A549 treated with AZD9567 at 1 μM for 4 hours (cell line): Measurements from ENCODE around the gene PBLD. TPM values are rescaled to one million over a fixed set of nuclear protein-coding genes. Genes with fewer than 3 reads are reported as not detected.

ENCODE experiments used
- total RNA-seq: library from RNA; stranded (reverse); fragments of 200-300 nt; extraction: Qiagen RNA extraction; gene quantifications from 5 replicates; pipeline ENCODE4 v1.2.3, GENCODE V29; 2022; ENCODE audit not compliant: insufficient read depth

The PBLD gene
- total RNA-seq: 2.6 to 4.4 TPM (median 3.3 TPM) in 5 replicates

GRCh38 chr10:68332259-68333057 lies at the start of gene PBLD:
TSS of gene PBLD (minus strand) at chr10:68332928. CDS start at chr10:68306844, 26,084 bp downstream.

GRCh38 chr10:68331455-68332258 lies 1.1 kb downstream of the PBLD start, which contains the start of gene HNRNPH3:
TSS of gene HNRNPH3 (plus strand) at chr10:68332064. CDS start at chr10:68337222, 5,158 bp downstream.

Other genes starting within 250 kb of the PBLD start
- gene MYPN, start 223.4 kb downstream of the PBLD start, total RNA-seq: 1.8 to 2.4 TPM (median 2.3 TPM) in 5 replicates
- gene ATOH7, start 100.8 kb downstream of the PBLD start, total RNA-seq: 0.13 to 0.30 TPM (median 0.17 TPM) in 4 of 5 replicates, not detected in the other
- gene HNRNPH3, start 864 bp downstream of the PBLD start, total RNA-seq: 157 to 246 TPM (median 170 TPM) in 5 replicates
- gene RUFY2, start 74.3 kb upstream of the PBLD start, total RNA-seq: 7.1 to 13.0 TPM (median 9.5 TPM) in 5 replicates
- gene DNA2, start 139.0 kb upstream of the PBLD start, total RNA-seq: 8.5 to 12.0 TPM (median 9.8 TPM) in 5 replicates
- 16.3 to 21.4 TPM (median 16.9 TPM) in 5 replicates for gene SLC25A16, start 194.6 kb upstream of the PBLD start, total RNA-seq
- gene TET1, start 227.4 kb upstream of the PBLD start, total RNA-seq: 0.26 to 1.1 TPM (median 0.49 TPM) in 5 replicates